Liver (tissue), 2 donors: ENCODE measurements around the gene GPR55.

ENCODE experiments used
- CTCF ChIP-seq: fragments of 150-350 bp; IDR thresholded peaks from 2 replicates; pipeline ENCODE4 v1.5.1; 2017; ENCODE audit warnings: improper control_type of control experiment, low read depth, low read length; ENCODE audit not compliant: missing input control
- YY1 ChIP-seq: IDR thresholded peaks from 2 replicates; pipeline ENCODE4 v1.6.1; 2016; ENCODE audit warnings: antibody characterized with exemption, mild to moderate bottlenecking
- donor health status: healthy.

DNA sequence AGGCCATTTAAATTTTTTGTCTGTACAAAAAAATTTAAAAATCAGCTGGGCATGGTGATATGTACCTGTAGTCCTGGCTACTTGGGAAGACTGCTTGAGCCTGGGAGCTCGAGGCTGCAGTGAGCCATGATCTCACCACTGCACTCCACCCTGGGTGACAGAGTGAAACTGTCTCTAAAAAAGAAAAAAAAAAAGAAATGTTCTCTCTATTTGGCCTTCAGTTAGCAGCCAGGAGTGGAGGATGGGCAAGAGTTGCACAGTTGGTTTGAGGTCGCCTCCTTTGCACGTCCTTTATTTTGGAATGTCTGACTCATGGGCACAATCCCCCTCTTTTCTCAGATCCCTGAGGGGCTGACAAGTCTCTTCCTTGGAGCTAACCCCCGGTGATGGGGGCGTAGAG lies 34.0 kb downstream of the GPR55 start:
- TF ChIP-seq YY1 (no peak), CTCF (no peak)
